B cell (primary cell): ENCODE results near the gene NPPC.

Experiments used
- EZH2 ChIP-seq: IDR thresholded peaks from 2 replicates; pipeline ENCODE4 v1.6.1; 2012; ENCODE audit warnings: borderline replicate concordance, low read depth, mild to moderate bottlenecking, moderate library complexity, low read length; ENCODE audit not compliant: insufficient read depth, poor library complexity, severe bottlenecking
- TF ChIP-seq, protein P1 (sequence below): fragments of 200-600 bp; IDR thresholded peaks from one replicate; pipeline ENCODE4 v1.8.0; 2022; ENCODE audit warnings: antibody characterized with exemption, mild to moderate bottlenecking

DNA sequence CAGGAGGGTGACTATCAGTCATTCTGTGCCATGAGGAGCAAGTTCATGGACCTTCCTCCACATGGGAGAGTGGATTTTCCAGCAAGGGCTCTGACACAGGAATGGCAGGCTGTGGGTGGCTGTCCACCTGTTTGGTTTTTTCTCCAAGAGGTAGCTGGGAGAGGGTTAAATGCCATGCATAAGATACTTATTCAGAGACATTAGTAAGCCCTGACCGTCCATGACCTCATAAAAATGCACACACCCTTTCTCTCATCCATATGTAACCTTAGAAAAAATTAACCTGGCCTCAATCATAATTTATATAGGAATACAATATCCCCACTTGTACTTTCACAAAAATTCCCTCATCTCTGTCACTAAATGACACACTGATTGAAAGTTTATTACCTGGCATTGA lies 51.3 kb downstream of the NPPC start:
- TF ChIP-seq, protein P1, sequence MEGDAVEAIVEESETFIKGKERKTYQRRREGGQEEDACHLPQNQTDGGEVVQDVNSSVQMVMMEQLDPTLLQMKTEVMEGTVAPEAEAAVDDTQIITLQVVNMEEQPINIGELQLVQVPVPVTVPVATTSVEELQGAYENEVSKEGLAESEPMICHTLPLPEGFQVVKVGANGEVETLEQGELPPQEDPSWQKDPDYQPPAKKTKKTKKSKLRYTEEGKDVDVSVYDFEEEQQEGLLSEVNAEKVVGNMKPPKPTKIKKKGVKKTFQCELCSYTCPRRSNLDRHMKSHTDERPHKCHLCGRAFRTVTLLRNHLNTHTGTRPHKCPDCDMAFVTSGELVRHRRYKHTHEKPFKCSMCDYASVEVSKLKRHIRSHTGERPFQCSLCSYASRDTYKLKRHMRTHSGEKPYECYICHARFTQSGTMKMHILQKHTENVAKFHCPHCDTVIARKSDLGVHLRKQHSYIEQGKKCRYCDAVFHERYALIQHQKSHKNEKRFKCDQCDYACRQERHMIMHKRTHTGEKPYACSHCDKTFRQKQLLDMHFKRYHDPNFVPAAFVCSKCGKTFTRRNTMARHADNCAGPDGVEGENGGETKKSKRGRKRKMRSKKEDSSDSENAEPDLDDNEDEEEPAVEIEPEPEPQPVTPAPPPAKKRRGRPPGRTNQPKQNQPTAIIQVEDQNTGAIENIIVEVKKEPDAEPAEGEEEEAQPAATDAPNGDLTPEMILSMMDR: no peak
- TF ChIP-seq EZH2: no peak
